SU-DHL-6 (cell line): Measurements from ENCODE around the gene RNF217.

Source experiments
- H2AFZ ChIP-seq: fragments of 200-600 bp; sonication (generic); 2 replicates; pipeline ENCODE4 v1.6.1; 2014; ENCODE audit warnings: low read depth, mild to moderate bottlenecking, moderate library complexity, mixed read lengths, antibody characterized with exemption, low read length; ENCODE audit not compliant: severe bottlenecking
- H3F3A ChIP-seq: fragments of 200-600 bp; shearing (Covaris generic); 2 replicates; pipeline ENCODE4 v1.6.0; 2016; ENCODE audit warnings: antibody characterized with exemption, mild to moderate bottlenecking; ENCODE audit not compliant: insufficient read depth
- H3K27ac ChIP-seq: fragments of 200-600 bp; sonication (generic); 2 replicates; pipeline ENCODE4 v1.5.1; 2016; ENCODE audit warnings: low read depth, mild to moderate bottlenecking, low read length, moderate library complexity, mixed read lengths
- H3K27me3 ChIP-seq: fragments of 200-600 bp; sonication (generic), shearing (Covaris generic); 2 replicates; pipeline ENCODE4 v1.6.0; 2014; ENCODE audit warnings: mild to moderate bottlenecking, low read length
- H3K36me3 ChIP-seq: fragments of 200-600 bp; sonication (generic); 2 replicates; pipeline ENCODE4 v1.6.1; 2014; ENCODE audit warnings: mild to moderate bottlenecking, low read length, mixed read lengths
- H3K4me2 ChIP-seq: fragments of 300-600, 200-600 bp; shearing (Covaris generic), sonication (generic); 2 replicates; pipeline ENCODE4 v1.6.0; 2014; ENCODE audit warnings: low read length, low read depth, mild to moderate bottlenecking; ENCODE audit not compliant: poor library complexity, severe bottlenecking
- H3K4me3 ChIP-seq: fragments of 200-600 bp; sonication (generic); 2 replicates; pipeline ENCODE4 v1.5.1; 2014; ENCODE audit warnings: antibody characterized with exemption, low read length, mild to moderate bottlenecking, mixed read lengths; ENCODE audit not compliant: insufficient read depth, poor library complexity, severe bottlenecking
- H3K79me2 ChIP-seq: fragments of 200-600 bp; sonication (generic); 2 replicates; pipeline ENCODE4 v1.6.1; 2014; ENCODE audit warnings: mild to moderate bottlenecking, low read length, moderate library complexity; ENCODE audit not compliant: insufficient read depth
- H3K9ac ChIP-seq: fragments of 200-600 bp; sonication (generic); 2 replicates; pipeline ENCODE4 v1.7.0; 2014; ENCODE audit warnings: mild to moderate bottlenecking, low read length
- H3K9me2 ChIP-seq: fragments of 200-600 bp; sonication (generic); replicated peaks from 2 replicates; pipeline ENCODE4 v1.6.1; 2014; ENCODE audit warnings: low read length; ENCODE audit not compliant: insufficient read depth
- H3K9me3 ChIP-seq: fragments of 200-600 bp; sonication (generic); 2 replicates; pipeline ENCODE4 v1.6.1; 2014; ENCODE audit warnings: low read length, mixed read lengths; ENCODE audit not compliant: insufficient read depth
- H4K20me1 ChIP-seq: fragments of 200-600 bp; sonication (generic); 2 replicates; pipeline ENCODE4 v1.6.1; 2014; ENCODE audit warnings: low read depth, mild to moderate bottlenecking, antibody characterized with exemption, low read length, moderate library complexity, mixed read lengths
- CTCF ChIP-seq: fragments of 200-600 bp; sonication (generic); IDR thresholded peaks from one replicate; pipeline ENCODE4 v1.5.1; 2017; ENCODE audit warnings: antibody characterized with exemption, mild to moderate bottlenecking, low read length, moderate library complexity; ENCODE audit not compliant: insufficient read depth, poor library complexity, severe bottlenecking
- EZH2phosphoT487 ChIP-seq: fragments of 200-600 bp; sonication (generic), shearing (Covaris generic); conservative IDR thresholded peaks from 2 replicates; pipeline ENCODE4 v1.6.1; 2018; ENCODE audit warnings: mild to moderate bottlenecking, antibody characterized with exemption, low read length, moderate library complexity, mixed read lengths

The RNF217 gene

GRCh38 chr6:124928851-124929250, 33.4 kb upstream of the RNF217 start:
- no peak overlapping the region for H3K4me3 ChIP-seq

GRCh38 chr6:124937645-124938044, 24.6 kb upstream of the RNF217 start:
- no peaks in the 10 kb centered on the region for H3K27me3 ChIP-seq
- no peak overlapping the region for H3K27ac ChIP-seq
- H3K4me2 ChIP-seq: no peak overlapping the region
- no peaks in the 10 kb centered on the region for H3F3A ChIP-seq
- H3K9me2 ChIP-seq: no peaks in the 10 kb centered on the region
- H3K9ac ChIP-seq: no peak overlapping the region
- H3K4me3 ChIP-seq: no peak overlapping the region
- no peaks in the 10 kb centered on the region for H3K79me2 ChIP-seq
- H3K36me3 ChIP-seq: no peaks in the 10 kb centered on the region
- TF ChIP-seq CTCF: no peak
- no peak for TF ChIP-seq EZH2phosphoT487
- H2AFZ ChIP-seq: no peak overlapping the region
- H3K9me3 ChIP-seq: no peaks in the 10 kb centered on the region
- H4K20me1 ChIP-seq: no peaks in the 10 kb centered on the region

More at GRCh38 chr6:124928851-124929250, 33.4 kb upstream of the RNF217 start:
- no peaks in the 10 kb centered on the region for H3F3A ChIP-seq
- no peaks in the 10 kb centered on the region for H3K9me3 ChIP-seq
- H3K27me3 ChIP-seq: no peaks in the 10 kb centered on the region
- H3K9ac ChIP-seq: no peak overlapping the region
- no peak overlapping the region for H2AFZ ChIP-seq
- no peaks in the 10 kb centered on the region for H3K9me2 ChIP-seq
- H3K79me2 ChIP-seq: no peaks in the 10 kb centered on the region
- no peak for TF ChIP-seq CTCF
- no peak for TF ChIP-seq EZH2phosphoT487
- H4K20me1 ChIP-seq: no peaks in the 10 kb centered on the region
- H3K36me3 ChIP-seq: no peaks in the 10 kb centered on the region
- no peak overlapping the region for H3K4me2 ChIP-seq
- H3K27ac ChIP-seq: no peak overlapping the region

- no peak overlapping the region for H3K27ac ChIP-seq
- no peaks in the 10 kb centered on the region for H3K9me2 ChIP-seq
- H3K9me3 ChIP-seq: no peaks in the 10 kb centered on the region
- H3K9ac ChIP-seq: no peak overlapping the region
- H3K4me2 ChIP-seq: no peak overlapping the region
- H3K79me2 ChIP-seq: no peaks in the 10 kb centered on the region
- TF ChIP-seq CTCF: no peak
- no peak for TF ChIP-seq EZH2phosphoT487
- no peaks in the 10 kb centered on the region for H3K27me3 ChIP-seq
- H3F3A ChIP-seq: no peaks in the 10 kb centered on the region
- no peaks in the 10 kb centered on the region for H3K36me3 ChIP-seq
- H2AFZ ChIP-seq: no peak overlapping the region
- H3K4me3 ChIP-seq: no peak overlapping the region
- no peaks in the 10 kb centered on the region for H4K20me1 ChIP-seq
Observed at GRCh38 chr6:124941259-124941658, 21.0 kb upstream of the RNF217 start.

- Histone ChIP-seq H2AFZ (no peak overlapping the region), H3K36me3 (no peaks in the 10 kb centered on the region), H4K20me1 (no peaks in the 10 kb centered on the region), H3K27me3 (no peaks in the 10 kb centered on the region), H3K9ac (no peak overlapping the region), H3K27ac (no peak overlapping the region), H3F3A (no peaks in the 10 kb centered on the region), H3K9me3 (no peaks in the 10 kb centered on the region), H3K4me2 (no peak overlapping the region), H3K9me2 (no peaks in the 10 kb centered on the region), H3K79me2 (no peaks in the 10 kb centered on the region), H3K4me3 (no peak overlapping the region)
- no peak for TF ChIP-seq CTCF
- no peak for TF ChIP-seq EZH2phosphoT487
Observed at GRCh38 chr6:124943658-124944057, 18.6 kb upstream of the RNF217 start.
